Inflammatory macrophage treated with lipopolysaccharide for 1 hour (primary cell): Measurements from ENCODE around the gene MS4A8.
"Not testable (repeated sequence)": the region's sequence is repeated elsewhere in the genome, so short reads cannot be mapped to it uniquely, and the experiment has no call there.

ENCODE experiments used
- DNase-seq, 2 donors: peaks; one replicate each; pipeline ENCODE4 v3.0.0-alpha.2; 2020 to 2022

The MS4A8 gene, protein sequence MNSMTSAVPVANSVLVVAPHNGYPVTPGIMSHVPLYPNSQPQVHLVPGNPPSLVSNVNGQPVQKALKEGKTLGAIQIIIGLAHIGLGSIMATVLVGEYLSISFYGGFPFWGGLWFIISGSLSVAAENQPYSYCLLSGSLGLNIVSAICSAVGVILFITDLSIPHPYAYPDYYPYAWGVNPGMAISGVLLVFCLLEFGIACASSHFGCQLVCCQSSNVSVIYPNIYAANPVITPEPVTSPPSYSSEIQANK

GRCh38 chr11:60699284-60699691 lies at the start of gene MS4A8:
Gene MS4A8 (plus strand): TSS chr11:60699612. CDS start chr11:60700861, 1,249 bp downstream.
- DNase-seq: no peak

- no peak for DNase-seq
These were observed 41.5 kb upstream of the MS4A8 start for GRCh38 chr11:60657888-60658287.

GRCh38 chr11:60658409-60658808 lies 41.0 kb upstream of the MS4A8 start:
- DNase-seq: no peak

DNA sequence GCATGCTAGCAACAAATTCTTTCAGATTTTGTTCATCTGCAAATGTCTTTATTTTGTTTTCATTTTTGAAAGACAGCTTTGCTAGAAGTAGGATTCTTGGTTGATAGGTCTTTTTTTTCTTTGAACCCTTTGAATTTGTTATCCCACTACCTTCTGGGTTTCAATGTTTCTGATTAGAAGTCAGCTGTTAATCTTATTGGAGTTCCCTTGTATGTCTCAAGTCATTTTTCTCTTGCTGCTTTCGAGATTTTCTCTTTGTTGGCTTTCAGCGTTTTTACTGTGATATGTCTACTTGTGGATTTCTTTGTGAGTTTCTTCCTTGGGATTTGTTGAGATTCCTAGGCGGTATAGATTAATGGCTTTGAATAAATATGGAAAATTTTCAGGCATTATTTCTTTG lies 27.2 kb upstream of the MS4A8 start:
- no peak for DNase-seq

- DNase-seq: not testable (repeated sequence)
These were observed 21.2 kb upstream of the MS4A8 start for GRCh38 chr11:60678231-60678630.

GRCh38 chr11:60679879-60680278 lies 19.5 kb upstream of the MS4A8 start:
- no peak for DNase-seq

DNA sequence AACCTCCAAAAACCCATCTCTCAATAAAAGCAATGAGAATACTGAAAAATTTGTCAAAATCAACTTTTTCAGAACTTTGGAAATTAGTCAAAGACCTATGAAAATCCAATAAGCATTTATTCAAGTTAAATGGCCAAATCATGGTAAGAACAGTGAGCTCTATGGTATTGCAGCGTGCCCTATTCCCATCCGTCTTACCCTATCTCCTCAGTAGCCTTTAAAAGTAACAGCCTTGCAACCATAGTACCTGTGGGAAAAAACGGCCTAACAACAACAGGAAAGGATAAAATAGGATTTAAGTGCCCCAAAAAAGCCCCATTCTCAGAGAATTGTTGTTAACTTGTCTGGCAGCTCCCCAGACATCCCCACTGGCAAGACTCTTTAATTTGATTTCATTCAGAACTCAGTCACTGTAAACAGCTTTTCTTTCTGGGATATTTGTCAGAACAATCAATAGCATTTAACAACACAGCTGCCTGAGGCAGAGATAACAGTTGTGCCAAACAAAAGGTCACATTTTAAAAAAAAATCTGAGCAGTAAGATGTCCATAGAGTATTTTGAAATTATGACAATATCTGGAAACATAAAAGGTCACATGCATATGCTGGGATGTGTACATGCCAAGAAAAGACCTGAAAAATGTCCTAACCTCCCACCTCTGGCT lies 18.8 kb upstream of the MS4A8 start:
- no peak for DNase-seq

- not testable (repeated sequence) for DNase-seq
These were observed 14.9 kb upstream of the MS4A8 start for GRCh38 chr11:60684541-60684848.

- DNase-seq: no peak
These were observed 7.8 kb upstream of the MS4A8 start for GRCh38 chr11:60691661-60692060.

DNA sequence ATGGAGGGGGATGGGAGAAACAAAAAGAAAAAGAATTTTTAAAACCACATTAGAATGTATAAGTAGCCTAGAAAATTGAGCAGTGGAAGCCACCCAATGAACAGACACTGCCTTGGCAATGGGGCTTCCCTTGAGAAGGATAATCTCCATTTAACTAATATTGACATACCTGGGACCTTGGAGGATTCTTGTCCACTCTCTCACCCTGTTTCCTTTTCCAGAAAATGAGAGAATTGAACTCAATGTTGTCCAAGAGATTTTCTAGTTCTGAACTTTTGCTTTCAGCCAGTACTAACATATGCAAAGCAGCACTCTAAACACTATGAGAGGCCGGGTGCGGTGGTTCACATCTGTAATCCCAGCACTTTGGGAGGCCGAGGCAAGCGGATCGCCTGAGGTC lies 524 bp downstream of the MS4A8 start:
- DNase-seq: no peak

- DNase-seq: peak in 1 of 2 donors; percentile 10
These were observed 1.5 kb downstream of the MS4A8 start for GRCh38 chr11:60700689-60701468.

- no peak for DNase-seq
These were observed 2.0 kb downstream of the MS4A8 start for GRCh38 chr11:60701469-60701818.

DNA sequence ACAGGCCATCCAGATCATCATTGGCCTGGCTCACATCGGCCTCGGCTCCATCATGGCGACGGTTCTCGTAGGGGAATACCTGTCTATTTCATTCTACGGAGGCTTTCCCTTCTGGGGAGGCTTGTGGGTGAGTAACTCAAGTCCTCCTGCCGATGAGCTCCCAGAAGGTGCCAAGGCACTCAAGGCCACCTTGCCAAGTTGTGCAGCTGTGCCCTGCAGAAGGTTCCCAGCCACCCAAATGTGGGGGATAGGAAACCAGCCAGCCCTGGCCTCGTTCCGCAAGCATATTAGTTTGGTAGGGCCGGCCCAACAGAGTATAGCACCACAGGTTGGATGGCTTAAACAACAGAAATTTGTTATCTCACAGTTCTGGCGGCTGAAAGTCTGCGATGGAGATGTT lies 4.0 kb downstream of the MS4A8 start:
- DNase-seq: no peak

DNA sequence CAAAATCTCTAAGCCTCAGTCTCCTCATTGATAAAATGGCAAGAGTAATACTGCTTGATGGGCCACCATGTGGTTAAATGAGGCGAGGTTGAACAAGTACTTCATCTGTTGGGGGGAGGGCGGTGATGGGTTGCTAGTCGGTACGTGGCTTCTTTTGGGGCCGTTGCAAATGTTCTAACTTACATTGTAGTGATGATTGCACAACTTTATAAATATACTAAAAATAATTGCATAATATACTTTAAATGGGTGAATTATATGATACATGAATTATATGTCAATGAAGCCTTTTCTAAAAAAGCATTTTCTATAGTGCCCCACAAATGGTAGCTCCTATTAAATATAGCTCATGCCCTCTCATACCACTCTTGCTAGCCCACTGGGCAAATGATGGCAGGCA lies 6.5 kb downstream of the MS4A8 start:
- no peak for DNase-seq

DNA sequence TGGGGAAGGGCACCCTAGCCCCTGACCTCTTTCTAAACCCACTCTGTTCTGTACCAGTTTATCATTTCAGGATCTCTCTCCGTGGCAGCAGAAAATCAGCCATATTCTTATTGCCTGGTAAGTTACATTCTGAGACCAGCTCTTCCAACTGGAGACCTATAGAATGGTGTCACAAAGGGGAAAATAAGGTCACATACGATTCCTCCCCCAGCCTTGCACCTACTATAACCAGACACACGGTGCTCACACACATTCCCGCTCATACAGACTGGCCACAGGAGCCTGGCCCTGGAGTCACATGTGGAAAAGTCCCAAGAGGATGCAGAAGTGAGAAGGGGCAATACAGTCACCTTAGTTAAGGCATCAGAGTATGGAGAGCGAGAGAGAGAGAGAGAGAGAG lies 7.5 kb downstream of the MS4A8 start:
- DNase-seq: no peak

GRCh38 chr11:60710482-60710881 lies 11.1 kb downstream of the MS4A8 start:
- DNase-seq: no peak

DNA sequence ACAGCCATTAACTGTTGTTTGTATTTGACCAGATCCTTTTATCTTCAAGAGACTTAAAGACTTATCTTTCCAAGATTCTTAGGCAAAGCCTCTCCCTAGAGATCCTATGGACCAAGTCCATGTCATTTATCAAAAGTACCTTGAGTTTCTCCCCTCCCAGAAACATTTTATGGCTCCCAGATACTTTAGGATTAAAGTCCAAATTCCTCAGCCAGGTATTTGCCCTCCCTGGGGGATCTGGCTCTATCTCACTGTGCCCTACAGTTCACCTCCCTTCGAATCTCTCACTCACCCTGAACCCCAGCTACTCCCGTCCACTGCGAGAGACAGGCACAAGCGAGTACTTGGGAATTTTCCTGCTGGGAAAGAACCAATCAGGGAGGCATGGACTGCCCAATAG lies 11.9 kb downstream of the MS4A8 start:
- no peak for DNase-seq

DNA sequence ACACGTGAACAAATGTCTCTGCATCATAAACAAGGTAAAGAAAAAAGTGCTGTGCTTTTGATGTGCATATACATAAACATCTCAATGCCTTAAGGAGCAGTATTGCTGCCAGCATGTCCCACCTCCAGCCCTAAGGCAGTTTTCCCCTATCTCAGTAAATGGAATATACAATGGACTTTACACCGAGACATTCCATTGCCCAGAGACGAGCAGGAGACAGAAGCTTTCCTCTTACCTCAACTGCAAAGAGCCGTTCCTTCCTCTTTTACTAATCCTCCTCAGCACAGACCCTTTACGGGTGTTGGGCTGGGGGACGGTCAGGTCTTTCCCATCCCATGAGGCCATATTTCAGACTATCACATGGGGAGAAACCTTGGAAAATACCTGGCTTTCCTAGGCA lies 14.0 kb downstream of the MS4A8 start:
- DNase-seq: not testable (repeated sequence)

- no peak for DNase-seq
These were observed 18.5 kb downstream of the MS4A8 start for GRCh38 chr11:60717956-60718355.

DNA sequence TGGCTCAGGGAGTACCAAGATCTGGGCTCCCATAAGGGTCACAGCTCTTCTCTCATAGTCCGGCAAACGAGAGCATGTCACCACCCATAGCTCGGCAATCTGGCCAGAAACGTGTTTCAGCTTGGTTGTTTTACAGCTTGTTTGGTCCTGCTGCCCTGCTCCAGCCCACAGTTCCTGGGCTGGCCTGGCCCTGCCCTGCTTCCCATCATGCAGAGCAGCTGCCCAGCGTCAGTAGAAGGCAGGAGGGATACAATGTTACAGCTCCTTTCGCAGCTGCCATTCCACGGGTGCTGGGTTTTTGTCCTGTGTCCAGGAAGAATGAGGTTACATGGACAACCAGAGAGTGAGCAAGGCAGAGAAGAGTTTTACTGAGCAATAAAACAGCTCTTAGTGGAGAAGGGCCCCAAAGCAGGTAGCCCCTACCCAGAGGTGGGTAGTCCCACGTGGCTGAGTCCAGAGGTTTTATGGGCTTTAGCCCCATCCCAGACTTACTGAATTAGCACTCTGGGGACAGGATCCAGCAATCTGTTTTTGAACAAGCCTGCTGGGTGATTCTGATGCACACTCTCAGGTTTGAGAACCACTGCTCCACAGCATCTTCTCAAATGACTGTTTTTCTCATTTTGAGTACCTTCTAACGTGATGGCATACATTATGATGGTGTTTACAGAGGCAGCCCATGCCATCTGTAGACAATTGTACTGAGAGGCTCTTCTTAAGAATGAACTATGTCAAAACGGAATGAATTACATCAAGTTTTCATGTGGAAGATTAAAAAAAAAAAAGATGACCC lies 19.3 kb downstream of the MS4A8 start:
- DNase-seq: no peak

DNA sequence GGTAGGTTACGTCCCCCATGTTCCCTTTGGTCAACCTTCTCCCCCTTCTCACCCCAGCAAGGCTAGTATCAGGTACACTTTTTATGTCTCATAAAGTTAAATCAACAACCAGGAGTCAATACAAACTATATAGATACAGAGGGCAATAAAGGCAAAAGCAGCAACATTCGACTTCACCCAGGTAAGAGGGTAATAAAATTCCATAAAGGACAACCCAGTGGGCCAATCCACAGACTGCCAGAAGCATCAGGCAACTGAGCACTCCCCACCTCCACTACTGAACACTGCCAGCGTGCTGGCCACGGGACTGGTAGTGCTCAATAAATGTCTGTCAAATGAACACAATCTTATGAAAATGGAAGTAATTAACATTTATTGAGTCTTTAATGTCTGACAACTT lies 20.0 kb downstream of the MS4A8 start:
- DNase-seq: no peak

GRCh38 chr11:60720460-60720859 lies 21.0 kb downstream of the MS4A8 start:
- DNase-seq: no peak

DNA sequence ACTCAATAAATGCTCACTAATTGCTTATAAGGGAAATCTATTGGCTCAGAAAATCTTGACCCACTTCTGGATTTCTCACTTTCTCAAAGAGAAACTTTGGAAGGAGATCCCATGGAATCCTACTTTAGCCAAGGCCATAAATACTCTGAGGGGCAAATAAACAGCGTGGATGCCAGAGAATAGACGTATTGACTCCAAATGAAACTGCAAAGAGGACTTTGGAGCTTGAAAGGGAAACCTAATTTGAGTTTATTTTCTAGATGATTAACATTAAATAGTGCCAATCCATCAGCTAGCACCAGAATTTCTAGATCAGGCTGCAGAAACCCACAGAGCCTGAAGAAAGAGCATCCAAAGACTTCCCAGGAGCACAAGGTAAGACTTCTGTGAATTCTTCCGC lies 25.0 kb downstream of the MS4A8 start, which contains the start of gene MS4A18:
MS4A18 (plus strand) TSS at position 301 of the 400 bp plus-strand sequence.
- DNase-seq: no peak
